Astrocyte of the spinal cord (primary cell): Measurements from ENCODE around the gene MMP3.

Experiments
- DNase-seq: peaks from one replicate; pipeline ENCODE4 v3.0.0; 2011; ENCODE audit warnings: low read depth, low spot score
- H3K4me3 ChIP-seq: 2 replicates; pipeline ENCODE4 v1.5.1; 2011; ENCODE audit warnings: low read depth, mild to moderate bottlenecking, low read length, moderate library complexity
- CTCF ChIP-seq: IDR thresholded peaks from 2 replicates; pipeline ENCODE4 v1.5.1; 2012; ENCODE audit warnings: low read depth, mild to moderate bottlenecking, low read length, inconsistent platforms
- in situ Hi-C: cut with HindIII; loops from 2 replicates; pipeline ENCODE4 v1.10.0; 2017; ENCODE audit warnings: low sequenced_read_pairs

The MMP3 gene

GRCh38 chr11:102850973-102851745 lies 7.8 kb upstream of the MMP3 start:
- peak; percentile 88 for DNase-seq
- no peak for TF ChIP-seq CTCF
- H3K4me3 ChIP-seq, result no peak overlapping the region
- in situ Hi-C loops, result no loop called here

- no peak overlapping the region for H3K4me3 ChIP-seq
- no peak for TF ChIP-seq CTCF
- in situ Hi-C loops, result no loop called here
- peak; percentile 33 for DNase-seq
Measured at GRCh38 chr11:102849311-102849710, 5.9 kb upstream of the MMP3 start.

- no peak overlapping the region for H3K4me3 ChIP-seq
- no peak for TF ChIP-seq CTCF
- DNase-seq, result no peak
- in situ Hi-C loops, result no loop called here
Measured at GRCh38 chr11:102846292-102846691, 2.9 kb upstream of the MMP3 start.

GRCh38 chr11:102842930-102843329 lies 479 bp downstream of the MMP3 start:
- DNase-seq, result no peak
- no peak for TF ChIP-seq CTCF
- no peak overlapping the region for H3K4me3 ChIP-seq
- in situ Hi-C loops, result no loop called here

GRCh38 chr11:102840018-102840417 lies 3.4 kb downstream of the MMP3 start:
- in situ Hi-C loops, result no loop called here
- TF ChIP-seq CTCF, result no peak
- DNase-seq, result no peak
- H3K4me3 ChIP-seq, result no peak overlapping the region

GRCh38 chr11:102837646-102838045 lies 5.8 kb downstream of the MMP3 start:
- TF ChIP-seq CTCF, result no peak
- H3K4me3 ChIP-seq, result no peak overlapping the region
- DNase-seq, result no peak
- in situ Hi-C loops, result no loop called here
